Measurements from ENCODE around the gene MPZL3.

Gene MPZL3

GRCh38 chr11:118290923-118291322, 38.8 kb upstream of the MPZL3 start:
- no peak overlapping the region for H3K27ac ChIP-seq (ENCODE audit: low read length)
- H3K36me3 ChIP-seq (ENCODE audit: insufficient read depth, low read length), result no peaks in the 10 kb centered on the region
- no peaks in the 10 kb centered on the region for H3K27me3 ChIP-seq (ENCODE audit: insufficient read depth, low read length, poor library complexity)
- no peak overlapping the region for H3K4me3 ChIP-seq (ENCODE audit: low read depth in 1 of 2, low read length in 2 of 2)
- no peaks in the 10 kb centered on the region for H4K20me1 ChIP-seq (ENCODE audit: insufficient read depth, low read length)
- no peak for DNase-seq
- peaks cover 3% of the 10 kb centered on the region; the same call in 1 of the 2 replicates for H3K4me1 ChIP-seq (ENCODE audit: insufficient read depth, low read length)
- no peak overlapping the region for H3K4me2 ChIP-seq (ENCODE audit: insufficient read depth, low read length)
- no peak overlapping the region for H3K9ac ChIP-seq (ENCODE audit: low read depth, low read length)
- H3K79me2 ChIP-seq (ENCODE audit: insufficient read depth, low read length), result no peaks in the 10 kb centered on the region
- no peak overlapping the region for H2AFZ ChIP-seq (ENCODE audit: low read depth, low read length)
- no peak for ATAC-seq (ENCODE audit: insufficient read depth, low read depth)
- no peaks in the 10 kb centered on the region for H3K9me3 ChIP-seq (ENCODE audit: insufficient read depth, low read length, severe bottlenecking)
- TF ChIP-seq CTCF (IDR thresholded peaks at IDR 0.05; ENCODE audit: borderline replicate concordance, extremely low read depth, low read length, poor library complexity, severe bottlenecking) (peak; percentile 55), EZH2 (IDR thresholded peaks at IDR 0.05; ENCODE audit: borderline replicate concordance, low read depth, low read length, severe bottlenecking) (no peak)

- Histone ChIP-seq H3K79me2 (ENCODE audit: insufficient read depth, low read length) (no peaks in the 10 kb centered on the region), H3K4me1 (ENCODE audit: insufficient read depth, low read length) (peaks cover 2% of the 10 kb centered on the region; the same call in 1 of the 2 replicates), H3K27me3 (ENCODE audit: insufficient read depth, low read length, poor library complexity) (no peaks in the 10 kb centered on the region), H3K27ac (ENCODE audit: low read length) (no peak overlapping the region), H3K4me2 (ENCODE audit: insufficient read depth, low read length) (no peak overlapping the region), H3K4me3 (ENCODE audit: low read depth in 1 of 2, low read length in 2 of 2) (no peak overlapping the region), H2AFZ (ENCODE audit: low read depth, low read length) (no peak overlapping the region), H4K20me1 (ENCODE audit: insufficient read depth, low read length) (no peaks in the 10 kb centered on the region), H3K36me3 (ENCODE audit: insufficient read depth, low read length) (no peaks in the 10 kb centered on the region), H3K9me3 (ENCODE audit: insufficient read depth, low read length, severe bottlenecking) (no peaks in the 10 kb centered on the region), H3K9ac (ENCODE audit: low read depth, low read length) (no peak overlapping the region)
- DNase-seq (no peak), ATAC-seq (ENCODE audit: insufficient read depth, low read depth) (no peak)
- TF ChIP-seq EZH2 (IDR thresholded peaks at IDR 0.05; ENCODE audit: borderline replicate concordance, low read depth, low read length, severe bottlenecking), result no peak
- TF ChIP-seq CTCF (IDR thresholded peaks at IDR 0.05; ENCODE audit: borderline replicate concordance, extremely low read depth, low read length, poor library complexity, severe bottlenecking), result no peak
These were observed 37.2 kb upstream of the MPZL3 start for GRCh38 chr11:118289401-118289800.

- DNase-seq, result no peak
- no peaks in the 10 kb centered on the region for H3K27me3 ChIP-seq (ENCODE audit: insufficient read depth, low read length, poor library complexity)
- H2AFZ ChIP-seq (ENCODE audit: low read depth, low read length), result no peak overlapping the region
- H3K9me3 ChIP-seq (ENCODE audit: insufficient read depth, low read length, severe bottlenecking), result no peaks in the 10 kb centered on the region
- H3K79me2 ChIP-seq (ENCODE audit: insufficient read depth, low read length), result no peaks in the 10 kb centered on the region
- H3K4me1 ChIP-seq (ENCODE audit: insufficient read depth, low read length), result peaks cover 9% of the 10 kb centered on the region; the same call in 1 of the 2 replicates
- H3K4me2 ChIP-seq (ENCODE audit: insufficient read depth, low read length), result no peak overlapping the region
- no peaks in the 10 kb centered on the region for H4K20me1 ChIP-seq (ENCODE audit: insufficient read depth, low read length)
- H3K4me3 ChIP-seq (ENCODE audit: low read depth in 1 of 2, low read length in 2 of 2), result no peak overlapping the region
- TF ChIP-seq CTCF (IDR thresholded peaks at IDR 0.05; ENCODE audit: borderline replicate concordance, extremely low read depth, low read length, poor library complexity, severe bottlenecking) (no peak), EZH2 (IDR thresholded peaks at IDR 0.05; ENCODE audit: borderline replicate concordance, low read depth, low read length, severe bottlenecking) (no peak)
- no peaks in the 10 kb centered on the region for H3K36me3 ChIP-seq (ENCODE audit: insufficient read depth, low read length)
- no peak overlapping the region for H3K27ac ChIP-seq (ENCODE audit: low read length)
- ATAC-seq (ENCODE audit: insufficient read depth, low read depth), result no peak
- H3K9ac ChIP-seq (ENCODE audit: low read depth, low read length), result no peak overlapping the region
These were observed 34.8 kb upstream of the MPZL3 start for GRCh38 chr11:118287006-118287405.

GRCh38 chr11:118286545-118286944, 34.4 kb upstream of the MPZL3 start:
- TF ChIP-seq CTCF (IDR thresholded peaks at IDR 0.05; ENCODE audit: borderline replicate concordance, extremely low read depth, low read length, poor library complexity, severe bottlenecking) (no peak), EZH2 (IDR thresholded peaks at IDR 0.05; ENCODE audit: borderline replicate concordance, low read depth, low read length, severe bottlenecking) (no peak)

More at GRCh38 chr11:118286545-118286944, 34.4 kb upstream of the MPZL3 start:
- ATAC-seq (ENCODE audit: insufficient read depth, low read depth) (no peak), DNase-seq (no peak)
- Histone ChIP-seq H3K27me3 (ENCODE audit: insufficient read depth, low read length, poor library complexity) (no peaks in the 10 kb centered on the region), H3K4me3 (ENCODE audit: low read depth in 1 of 2, low read length in 2 of 2) (no peak overlapping the region), H3K79me2 (ENCODE audit: insufficient read depth, low read length) (no peaks in the 10 kb centered on the region), H3K27ac (ENCODE audit: low read length) (no peak overlapping the region), H3K4me1 (ENCODE audit: insufficient read depth, low read length) (peaks cover 9% of the 10 kb centered on the region; the same call in 1 of the 2 replicates), H3K9me3 (ENCODE audit: insufficient read depth, low read length, severe bottlenecking) (no peaks in the 10 kb centered on the region), H2AFZ (ENCODE audit: low read depth, low read length) (no peak overlapping the region), H3K36me3 (ENCODE audit: insufficient read depth, low read length) (no peaks in the 10 kb centered on the region), H4K20me1 (ENCODE audit: insufficient read depth, low read length) (no peaks in the 10 kb centered on the region), H3K9ac (ENCODE audit: low read depth, low read length) (no peak overlapping the region), H3K4me2 (ENCODE audit: insufficient read depth, low read length) (no peak overlapping the region)

All from DND-41 (cell line).